Gastrocnemius medialis (tissue), 4 donors: ENCODE results near the gene COPS6.

Source experiments
- POLR2A ChIP-seq, 2 donors: fragments of 450-650 bp; IDR thresholded peaks; one replicate each; pipeline ENCODE4 v1.6.1; 2017; ENCODE audit warnings: antibody characterized with exemption in 2 of 2, mild to moderate bottlenecking in 2 of 2, moderate library complexity in 2 of 2
- TF ChIP-seq, protein P1 (sequence below), 5 experiments: fragments of 450-650 bp in 3 of 5; fragments of 200-600 bp in 2 of 5; sonication (generic) in 2 of 5; IDR thresholded peaks in 4 of 5; conservative IDR thresholded peaks in 1 of 5; 1 replicate in 4 of 5; 2 replicates in 1 of 5; pipeline ENCODE4 v1.5.1; 2016 to 2019; ENCODE audit warnings: antibody characterized with exemption in 5 of 5, mild to moderate bottlenecking in 3 of 5, moderate library complexity in 3 of 5

DNA sequence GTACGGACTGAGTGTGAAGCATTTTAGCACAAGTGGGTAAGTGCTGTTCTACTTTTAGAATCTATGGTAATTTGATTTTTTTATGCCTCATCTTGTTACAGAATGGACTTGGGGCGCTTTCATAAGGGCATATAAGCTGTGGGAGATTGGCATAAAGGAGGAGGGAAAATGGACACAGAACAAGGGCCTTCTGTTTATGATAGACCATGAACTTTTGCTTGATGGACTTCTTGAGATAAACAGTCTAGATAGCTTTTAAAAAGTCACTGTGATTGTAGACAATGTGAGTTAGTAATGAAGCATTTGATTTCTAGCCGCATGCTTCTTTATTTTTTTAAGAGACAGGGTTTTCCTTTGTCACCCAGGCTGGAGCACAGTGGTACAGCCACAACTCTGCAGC lies 37.2 kb upstream of the COPS6 start:
- TF ChIP-seq, protein P1, sequence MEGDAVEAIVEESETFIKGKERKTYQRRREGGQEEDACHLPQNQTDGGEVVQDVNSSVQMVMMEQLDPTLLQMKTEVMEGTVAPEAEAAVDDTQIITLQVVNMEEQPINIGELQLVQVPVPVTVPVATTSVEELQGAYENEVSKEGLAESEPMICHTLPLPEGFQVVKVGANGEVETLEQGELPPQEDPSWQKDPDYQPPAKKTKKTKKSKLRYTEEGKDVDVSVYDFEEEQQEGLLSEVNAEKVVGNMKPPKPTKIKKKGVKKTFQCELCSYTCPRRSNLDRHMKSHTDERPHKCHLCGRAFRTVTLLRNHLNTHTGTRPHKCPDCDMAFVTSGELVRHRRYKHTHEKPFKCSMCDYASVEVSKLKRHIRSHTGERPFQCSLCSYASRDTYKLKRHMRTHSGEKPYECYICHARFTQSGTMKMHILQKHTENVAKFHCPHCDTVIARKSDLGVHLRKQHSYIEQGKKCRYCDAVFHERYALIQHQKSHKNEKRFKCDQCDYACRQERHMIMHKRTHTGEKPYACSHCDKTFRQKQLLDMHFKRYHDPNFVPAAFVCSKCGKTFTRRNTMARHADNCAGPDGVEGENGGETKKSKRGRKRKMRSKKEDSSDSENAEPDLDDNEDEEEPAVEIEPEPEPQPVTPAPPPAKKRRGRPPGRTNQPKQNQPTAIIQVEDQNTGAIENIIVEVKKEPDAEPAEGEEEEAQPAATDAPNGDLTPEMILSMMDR (IDR thresholded peaks at IDR 0.05 in 4 of 5, conservative IDR thresholded peaks at IDR 0.05 in 1 of 5): no peak
- TF ChIP-seq POLR2A (IDR thresholded peaks at IDR 0.05): no peak
